Esophagus (tissue), 2 donors: ENCODE measurements around the gene SLC37A1. TPM values are rescaled to one million over a fixed set of nuclear protein-coding genes. Genes with fewer than 3 reads are reported as not detected.
A peak's percentile ranks its signal among the peaks of the same experiment; 100 is the strongest.

ENCODE experiments used
- H3K27ac ChIP-seq, 2 donors: one replicate each; pipeline ENCODE4 v1.5.1; 2013; ENCODE audit warnings: low read depth in 2 of 2, mild to moderate bottlenecking in 2 of 2, inconsistent platforms in 1 of 2, low read length in 1 of 2, moderate library complexity in 1 of 2
- H3K27me3 ChIP-seq, 2 donors: one replicate each; pipeline ENCODE4 v1.6.1; 2013; ENCODE audit warnings: low read length in 2 of 2, control low read depth in 1 of 2, mild to moderate bottlenecking in 1 of 2; ENCODE audit not compliant: insufficient read depth in 2 of 2, control insufficient read depth in 1 of 2
- H3K36me3 ChIP-seq, 2 donors: one replicate each; pipeline ENCODE4 v1.6.1; 2013; ENCODE audit warnings: low read length in 1 of 2; ENCODE audit not compliant: control insufficient read depth in 2 of 2, insufficient read depth in 2 of 2
- H3K4me1 ChIP-seq, 2 donors: one replicate each; pipeline ENCODE4 v1.6.1; 2013; ENCODE audit warnings: low read length in 1 of 2; ENCODE audit not compliant: control insufficient read depth in 2 of 2, insufficient read depth in 2 of 2
- H3K4me3 ChIP-seq, 2 donors: one replicate each; pipeline ENCODE4 v1.5.1; 2013; ENCODE audit warnings: low read length in 2 of 2, mild to moderate bottlenecking in 2 of 2, low read depth in 1 of 2, moderate library complexity in 1 of 2
- H3K9me3 ChIP-seq, 2 donors: one replicate each; pipeline ENCODE4 v1.6.1; 2013; ENCODE audit warnings: mild to moderate bottlenecking in 2 of 2, low read depth in 1 of 2, low read length in 1 of 2, moderate library complexity in 1 of 2; ENCODE audit not compliant: control insufficient read depth in 2 of 2, insufficient read depth in 1 of 2
- WGBS, 2 donors: extraction: QIAGEN DNeasy Blood & Tissue Kit; methylation state at CpG; one replicate each; pipeline ENCODE4 v1.1.7; 2013; 5-methylcytosine and 5-hydroxymethylcytosine counted together
- polyA plus RNA-seq, 2 donors: library from polyadenylated mRNA; stranded (reverse); fragments of 200-250 nt; gene quantifications; one replicate each; pipeline ENCODE4 v1.2.3, GENCODE V29; 2013
- donor health status: healthy with polysubstance abuse.
- donor health status: Bipolar disorder and iron deficiency.

The SLC37A1 gene
- polyA plus RNA-seq, 2 donors: 12.4 to 14.1 TPM

DNA sequence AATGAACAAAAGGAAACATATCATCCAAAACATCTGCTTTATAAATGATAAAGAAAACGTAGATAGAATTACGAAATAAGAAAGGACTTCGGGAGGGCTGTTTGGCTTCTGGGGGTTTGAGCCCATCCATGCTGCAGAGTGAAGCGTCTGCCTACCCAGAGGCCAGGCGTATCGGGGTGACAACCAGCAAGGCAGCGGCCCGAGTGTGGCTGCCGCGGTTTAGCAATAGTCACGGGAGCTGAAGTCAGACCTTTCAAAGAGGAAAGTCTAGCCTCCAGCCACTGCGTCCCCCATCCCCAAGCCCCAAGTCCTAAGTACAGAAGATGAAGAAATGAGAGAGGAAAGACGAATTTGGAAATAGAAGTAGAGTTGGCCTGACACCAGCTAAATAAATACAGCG lies 8.6 kb downstream of the SLC37A1 start:
- Histone ChIP-seq H3K27me3 (no peaks in the 10 kb centered on the region), H3K27ac (no peak overlapping the region), H3K4me3 (no peak overlapping the region), H3K4me1 (peaks cover 2 to 10% of the 10 kb centered on the region in 2 donors), H3K36me3 (peaks cover 8 to 26% of the 10 kb centered on the region in 2 donors), H3K9me3 (no peaks in the 10 kb centered on the region)
- WGBS, 2 donors: 93 to 94% methylated on average over 14 of the region's 14 CpGs

DNA sequence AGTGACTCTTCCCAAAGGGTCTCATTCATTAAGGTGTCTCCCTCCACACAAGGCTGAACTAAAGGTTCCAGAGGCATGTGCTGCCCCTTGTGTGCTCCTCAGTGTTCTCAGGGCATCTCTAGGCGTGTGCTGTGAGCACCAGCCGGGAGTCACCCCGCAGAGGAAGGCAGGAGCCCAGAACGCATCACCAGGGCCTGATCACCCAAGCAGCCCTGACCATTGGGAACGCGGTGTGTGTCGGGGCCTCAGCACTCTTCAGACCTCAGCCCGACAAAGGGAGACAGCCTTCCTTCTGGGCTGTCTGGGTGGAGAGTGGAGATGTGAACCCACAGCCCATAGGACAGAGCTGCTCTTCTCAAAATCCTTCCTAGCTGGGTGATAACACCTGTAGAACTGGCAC lies 9.1 kb downstream of the SLC37A1 start:
- Histone ChIP-seq H3K27ac (no peak overlapping the region), H3K4me3 (no peak overlapping the region), H3K4me1 (peaks cover 2 to 6% of the 10 kb centered on the region in 2 donors), H3K36me3 (peaks cover 8 to 26% of the 10 kb centered on the region in 2 donors), H3K9me3 (no peaks in the 10 kb centered on the region), H3K27me3 (no peaks in the 10 kb centered on the region)
- 96 to 98% methylated on average over 8 of the region's 8 CpGs for WGBS, 2 donors

DNA sequence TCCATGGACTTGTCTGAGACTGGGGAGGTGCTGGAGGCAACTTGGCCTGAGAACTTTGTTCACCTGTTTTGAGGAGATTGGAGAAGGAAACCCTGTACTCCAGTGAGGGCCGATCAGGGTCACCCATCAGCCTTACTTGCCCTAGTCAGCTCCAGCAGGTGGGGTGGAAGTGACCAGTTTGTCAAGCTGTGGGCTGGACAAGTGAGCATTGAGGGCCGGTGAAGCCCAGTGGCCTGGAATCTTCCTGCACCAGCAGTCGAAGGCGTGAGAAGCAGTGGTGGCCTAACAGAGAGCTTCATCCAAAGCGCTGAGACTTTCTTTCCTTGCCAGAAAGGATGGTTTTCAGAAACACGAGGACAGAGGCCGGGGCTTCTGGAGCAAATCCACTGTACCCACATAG lies 9.6 kb downstream of the SLC37A1 start:
- H3K4me3 ChIP-seq: no peak overlapping the region
- no peaks in the 10 kb centered on the region for H3K9me3 ChIP-seq
- H3K27ac ChIP-seq: no peak overlapping the region
- peaks cover 8 to 26% of the 10 kb centered on the region in 2 donors for H3K36me3 ChIP-seq
- no peaks in the 10 kb centered on the region for H3K27me3 ChIP-seq
- peaks cover 2% of the 10 kb centered on the region in 2 donors for H3K4me1 ChIP-seq
- 95 to 96% methylated on average over 7 of the region's 7 CpGs for WGBS, 2 donors

DNA sequence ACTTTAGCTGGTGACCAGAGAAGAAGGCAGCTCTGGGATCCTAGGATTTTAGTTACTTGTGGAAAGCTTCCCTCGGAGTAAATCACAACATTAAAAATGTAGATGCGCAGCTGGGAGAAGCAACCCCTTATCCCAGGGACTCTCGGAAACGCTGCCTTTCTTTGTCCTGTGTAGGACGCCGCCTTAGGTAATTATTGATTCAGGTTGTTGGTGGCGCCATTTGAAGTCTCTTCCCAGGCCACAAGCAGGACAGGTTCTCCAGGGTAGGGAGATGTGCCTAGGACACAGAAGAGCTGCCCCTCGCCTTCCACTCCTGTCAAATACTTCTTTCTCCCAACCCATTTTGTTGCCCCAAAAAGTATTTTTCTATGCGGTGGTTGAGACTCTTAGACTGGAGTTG lies 10.3 kb downstream of the SLC37A1 start:
- 81 to 82% methylated on average over 9 of the region's 9 CpGs for WGBS, 2 donors
- H3K9me3 ChIP-seq: no peaks in the 10 kb centered on the region
- peaks cover 2% of the 10 kb centered on the region in 2 donors for H3K4me1 ChIP-seq
- no peaks in the 10 kb centered on the region for H3K27me3 ChIP-seq
- H3K4me3 ChIP-seq: no peak overlapping the region
- H3K27ac ChIP-seq: peak overlapping the region; percentile 44 to 76
- H3K36me3 ChIP-seq: peaks cover 7 to 25% of the 10 kb centered on the region in 2 donors

- peaks cover 2% of the 10 kb centered on the region in 2 donors for H3K4me1 ChIP-seq
- H3K36me3 ChIP-seq: peaks cover 2 to 20% of the 10 kb centered on the region in 2 donors
- no peaks in the 10 kb centered on the region for H3K27me3 ChIP-seq
- 20 to 25% methylated on average over 16 to 17 of the region's 17 CpGs for WGBS, 2 donors
- no peak overlapping the region for H3K4me3 ChIP-seq
- H3K27ac ChIP-seq: peak overlapping the region; percentile 76 to 84
- H3K9me3 ChIP-seq: no peaks in the 10 kb centered on the region
Observed at GRCh38 chr21:42524341-42525028, 10.8 kb downstream of the SLC37A1 start.

GRCh38 chr21:42525029-42525581 lies 11.5 kb downstream of the SLC37A1 start:
- no peaks in the 10 kb centered on the region for H3K27me3 ChIP-seq
- 27 to 30% methylated on average over 15 of the region's 15 CpGs for WGBS, 2 donors
- H3K4me1 ChIP-seq: peaks cover 2% of the 10 kb centered on the region in 2 donors
- no peaks in the 10 kb centered on the region for H3K9me3 ChIP-seq
- H3K36me3 ChIP-seq: peaks cover 0 to 19% of the 10 kb centered on the region in 2 donors
- no peak overlapping the region for H3K4me3 ChIP-seq
- peak overlapping the region; percentile 60 to 84 for H3K27ac ChIP-seq

DNA sequence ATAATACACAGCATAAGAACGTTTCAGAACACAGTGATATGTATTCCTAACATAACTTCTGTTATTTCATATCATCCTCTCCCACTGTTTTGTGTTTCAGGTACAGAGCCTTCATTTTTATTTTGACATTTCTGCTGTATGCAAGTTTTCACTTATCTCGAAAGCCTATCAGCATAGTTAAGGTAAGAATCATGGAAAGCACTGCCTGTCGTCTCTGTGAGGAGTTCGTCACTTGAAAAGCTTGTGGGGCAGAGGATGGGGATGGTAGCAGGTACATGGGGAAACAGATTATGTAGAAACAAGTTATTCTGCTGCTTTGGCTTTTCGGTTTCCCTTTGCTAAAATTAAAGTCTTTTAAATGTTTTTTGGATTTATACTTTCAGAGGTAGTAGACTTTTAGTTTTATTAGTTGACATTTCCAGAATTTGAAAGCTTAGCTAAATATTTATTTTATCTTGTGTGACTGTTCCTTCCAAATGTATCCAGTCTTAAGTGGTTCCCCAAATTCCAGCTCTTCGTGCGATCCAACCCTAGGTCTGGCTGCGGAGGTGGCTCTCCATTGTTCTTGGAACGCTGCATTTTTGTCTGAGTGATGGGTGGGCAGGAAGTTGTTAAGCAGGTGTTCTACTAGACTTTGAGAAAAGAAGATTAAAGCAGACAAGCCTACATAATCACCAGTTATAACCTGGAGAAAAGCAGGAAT lies 12.2 kb downstream of the SLC37A1 start:
- H3K27ac ChIP-seq: no peak overlapping the region
- H3K27me3 ChIP-seq: no peaks in the 10 kb centered on the region
- H3K36me3 ChIP-seq: peaks cover 0 to 16% of the 10 kb centered on the region in 2 donors
- WGBS, 2 donors: 67 to 75% methylated on average over 9 of the region's 9 CpGs
- H3K4me3 ChIP-seq: no peak overlapping the region
- H3K9me3 ChIP-seq: no peaks in the 10 kb centered on the region
- peaks cover 2 to 5% of the 10 kb centered on the region in 2 donors for H3K4me1 ChIP-seq

- 51 to 76% methylated on average over 9 of the region's 9 CpGs for WGBS, 2 donors
- peaks cover 2 to 5% of the 10 kb centered on the region in 2 donors for H3K4me1 ChIP-seq
- H3K9me3 ChIP-seq: no peaks in the 10 kb centered on the region
- H3K27ac ChIP-seq: peak overlapping the region in 1 of 2 donors; percentile 13
- no peak overlapping the region for H3K4me3 ChIP-seq
- H3K27me3 ChIP-seq: no peaks in the 10 kb centered on the region
- peaks cover 0 to 13% of the 10 kb centered on the region in 2 donors for H3K36me3 ChIP-seq
Observed at GRCh38 chr21:42526379-42526727, 12.7 kb downstream of the SLC37A1 start.

GRCh38 chr21:42527127-42527488 lies 13.5 kb downstream of the SLC37A1 start:
- H3K27me3 ChIP-seq: no peaks in the 10 kb centered on the region
- 89 to 95% methylated on average over 8 of the region's 8 CpGs for WGBS, 2 donors
- no peaks in the 10 kb centered on the region for H3K9me3 ChIP-seq
- peak overlapping the region in 1 of 2 donors; percentile 30 for H3K27ac ChIP-seq
- H3K4me3 ChIP-seq: no peak overlapping the region
- peaks cover 2 to 5% of the 10 kb centered on the region in 2 donors for H3K4me1 ChIP-seq
- peaks cover 0 to 16% of the 10 kb centered on the region in 2 donors for H3K36me3 ChIP-seq
